ENCODE data around the gene SPEF2.

Gene SPEF2

DNA sequence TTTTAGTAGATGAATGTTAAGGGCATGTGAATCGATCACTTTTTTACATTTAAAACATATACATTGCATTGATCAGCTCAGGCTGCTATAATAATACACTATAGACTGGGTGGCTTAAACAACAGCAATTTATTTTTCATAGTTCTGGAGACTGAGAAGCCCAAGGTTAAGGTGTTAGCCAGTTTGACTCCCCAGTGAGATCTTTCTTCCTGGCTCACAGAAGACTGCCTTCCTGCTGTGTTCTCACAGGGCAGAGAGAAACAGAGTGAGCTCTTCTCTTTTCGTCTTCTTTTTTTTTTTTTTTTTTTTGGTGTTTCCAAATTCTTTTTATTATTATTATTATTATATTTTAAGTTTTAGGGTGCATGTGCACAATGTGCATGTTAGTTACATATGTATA is 56.4 kb downstream of the SPEF2 start:
- DNase-seq, result no peak
- Histone ChIP-seq H3K14ac (ENCODE audit: low read length in 2 of 2) (no peak overlapping the region), H2AK5ac (ENCODE audit: low read length, severe bottlenecking) (no peak overlapping the region), H3K9me3 (ENCODE audit: control insufficient read depth, low read length) (no peaks in the 10 kb centered on the region), H2BK120ac (ENCODE audit: low read depth, low read length) (no peak overlapping the region), H3K79me1 (replicated peaks; ENCODE audit: low read length, poor library complexity, severe bottlenecking) (no peaks in the 10 kb centered on the region), H3K23ac (ENCODE audit: low read length in 2 of 2) (no peak overlapping the region), H3K4ac (ENCODE audit: low read depth in 1 of 2, low read length in 2 of 2) (no peak overlapping the region), H3K27ac (ENCODE audit: low read length, poor library complexity, severe bottlenecking) (no peak overlapping the region), H3K27me3 (ENCODE audit: control insufficient read depth in 1 of 2, insufficient read depth in 1 of 2, low read length in 2 of 2) (no peaks in the 10 kb centered on the region), H3K4me3 (ENCODE audit: insufficient read depth in 1 of 2, low read depth in 1 of 2, low read length in 2 of 2) (no peak overlapping the region), H2BK5ac (ENCODE audit: low read depth, low read length, poor library complexity, severe bottlenecking) (no peak overlapping the region), H3K4me2 (ENCODE audit: low read length, poor library complexity, severe bottlenecking) (no peak overlapping the region), H3K9ac (ENCODE audit: low read length) (no peak overlapping the region), H4K8ac (ENCODE audit: low read length) (no peak overlapping the region), H2BK15ac (ENCODE audit: low read depth, poor library complexity, severe bottlenecking) (no peak overlapping the region), H2AFZ (ENCODE audit: low read depth, low read length) (no peak overlapping the region), H3K36me3 (ENCODE audit: control insufficient read depth in 1 of 2, insufficient read depth in 2 of 2, low read depth in 1 of 2, low read length in 2 of 2) (no peaks in the 10 kb centered on the region), H2BK12ac (ENCODE audit: low read length in 2 of 2) (no peak overlapping the region), H3K18ac (ENCODE audit: low read depth in 1 of 2, low read length in 2 of 2) (no peak overlapping the region), H3K4me1 (ENCODE audit: control insufficient read depth, insufficient read depth, low read depth, low read length) (no peaks in the 10 kb centered on the region), H4K91ac (ENCODE audit: low read length) (no peak overlapping the region)
- WGBS, result no CpG with 5 or more reads among the region's 2 CpGs

DNA sequence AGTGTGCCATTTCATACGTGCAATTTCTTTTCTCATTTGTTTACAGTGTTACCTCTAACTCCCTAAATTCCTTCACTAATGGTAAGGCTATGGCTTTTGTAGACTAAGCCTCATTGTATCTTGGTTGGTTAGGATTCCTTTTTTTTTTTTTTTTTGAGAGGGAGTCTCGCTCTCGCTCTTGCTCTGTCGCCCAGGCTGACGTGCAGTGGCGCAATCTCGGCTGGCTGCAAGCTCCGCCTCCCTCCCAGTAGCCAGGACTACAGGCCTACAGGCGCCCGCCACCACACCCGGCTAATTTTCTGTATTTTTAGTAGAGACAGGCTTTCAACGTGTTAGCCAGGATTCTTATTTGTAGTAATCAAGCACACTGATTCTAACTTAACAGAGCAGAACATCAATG is 57.7 kb downstream of the SPEF2 start:
- H2AFZ ChIP-seq (ENCODE audit: low read depth, low read length), result no peak overlapping the region
- no peak overlapping the region for H2BK5ac ChIP-seq (ENCODE audit: low read depth, low read length, poor library complexity, severe bottlenecking)
- H3K4me1 ChIP-seq (ENCODE audit: control insufficient read depth, insufficient read depth, low read depth, low read length), result no peaks in the 10 kb centered on the region
- no peak overlapping the region for H3K18ac ChIP-seq (ENCODE audit: low read depth in 1 of 2, low read length in 2 of 2)
- H2BK15ac ChIP-seq (ENCODE audit: low read depth, poor library complexity, severe bottlenecking), result no peak overlapping the region
- no peak for DNase-seq
- H4K8ac ChIP-seq (ENCODE audit: low read length), result no peak overlapping the region
- no peak overlapping the region for H3K4me3 ChIP-seq (ENCODE audit: insufficient read depth in 1 of 2, low read depth in 1 of 2, low read length in 2 of 2)
- H3K79me1 ChIP-seq (replicated peaks; ENCODE audit: low read length, poor library complexity, severe bottlenecking), result no peaks in the 10 kb centered on the region
- H2BK120ac ChIP-seq (ENCODE audit: low read depth, low read length), result no peak overlapping the region
- no peak overlapping the region for H3K27ac ChIP-seq (ENCODE audit: low read length, poor library complexity, severe bottlenecking)
- no peak overlapping the region for H4K91ac ChIP-seq (ENCODE audit: low read length)
- no peak overlapping the region for H3K4ac ChIP-seq (ENCODE audit: low read depth in 1 of 2, low read length in 2 of 2)
- H3K9me3 ChIP-seq (ENCODE audit: control insufficient read depth, low read length), result no peaks in the 10 kb centered on the region
- no peaks in the 10 kb centered on the region for H3K27me3 ChIP-seq (ENCODE audit: control insufficient read depth in 1 of 2, insufficient read depth in 1 of 2, low read length in 2 of 2)
- H2BK12ac ChIP-seq (ENCODE audit: low read length in 2 of 2), result no peak overlapping the region
- no peaks in the 10 kb centered on the region for H3K36me3 ChIP-seq (ENCODE audit: control insufficient read depth in 1 of 2, insufficient read depth in 2 of 2, low read depth in 1 of 2, low read length in 2 of 2)
- H3K23ac ChIP-seq (ENCODE audit: low read length in 2 of 2), result no peak overlapping the region
- H3K9ac ChIP-seq (ENCODE audit: low read length), result no peak overlapping the region
- H3K4me2 ChIP-seq (ENCODE audit: low read length, poor library complexity, severe bottlenecking), result no peak overlapping the region
- WGBS, result 94% methylated on average over 7 of the region's 12 CpGs
- H2AK5ac ChIP-seq (ENCODE audit: low read length, severe bottlenecking), result no peak overlapping the region
- no peak overlapping the region for H3K14ac ChIP-seq (ENCODE audit: low read length in 2 of 2)

DNA sequence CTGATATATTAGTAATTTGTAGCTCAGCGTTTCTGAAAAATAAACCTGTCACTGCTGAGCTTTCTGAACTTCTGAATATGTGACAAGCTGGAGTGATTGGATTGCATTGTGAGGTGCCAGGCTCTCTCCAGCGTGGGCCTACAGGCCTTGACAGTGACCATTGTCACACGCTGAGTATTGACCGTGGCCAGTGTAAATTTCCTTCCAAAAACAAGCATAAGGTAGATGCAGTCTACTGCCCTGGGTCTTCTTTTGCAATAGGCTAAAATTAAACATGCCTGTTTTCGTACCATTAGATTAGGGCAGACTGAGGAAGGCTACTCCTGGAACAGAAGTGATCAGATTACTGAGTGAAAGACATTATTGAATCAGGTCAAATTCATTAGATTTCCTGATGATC is 60.2 kb downstream of the SPEF2 start:
- Histone ChIP-seq H2AFZ (ENCODE audit: low read depth, low read length) (no peak overlapping the region), H3K4me1 (ENCODE audit: control insufficient read depth, insufficient read depth, low read depth, low read length) (no peaks in the 10 kb centered on the region)
- 88% methylated on average over 5 of the region's 5 CpGs for WGBS

DNA sequence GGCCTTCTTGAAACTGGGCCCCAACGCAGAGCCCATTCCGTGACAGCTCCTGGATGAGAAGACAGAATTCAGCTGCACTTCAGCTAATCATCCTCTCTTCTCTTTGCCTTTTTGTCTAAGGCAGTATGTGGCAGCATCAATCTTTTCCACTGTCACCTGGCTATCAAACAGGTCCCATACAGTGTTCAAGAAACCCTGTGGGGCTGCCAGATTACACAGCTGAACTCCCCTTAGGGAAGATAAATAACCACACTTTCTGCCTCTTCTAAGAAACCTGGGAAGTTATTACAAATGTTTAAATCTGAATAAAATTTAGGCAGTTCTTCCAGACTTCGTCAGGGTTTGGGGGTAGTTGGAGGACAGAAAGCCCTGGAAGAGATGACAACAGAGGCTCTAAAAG is 61.0 kb downstream of the SPEF2 start:
- Histone ChIP-seq H2AFZ (ENCODE audit: low read depth, low read length) (no peak overlapping the region), H2BK15ac (ENCODE audit: low read depth, poor library complexity, severe bottlenecking) (no peak overlapping the region), H3K9ac (ENCODE audit: low read length) (no peak overlapping the region), H4K8ac (ENCODE audit: low read length) (no peak overlapping the region), H3K18ac (ENCODE audit: low read depth in 1 of 2, low read length in 2 of 2) (no peak overlapping the region), H3K27me3 (ENCODE audit: control insufficient read depth in 1 of 2, insufficient read depth in 1 of 2, low read length in 2 of 2) (no peaks in the 10 kb centered on the region), H3K23ac (ENCODE audit: low read length in 2 of 2) (no peak overlapping the region), H3K4me2 (ENCODE audit: low read length, poor library complexity, severe bottlenecking) (no peak overlapping the region), H2BK12ac (ENCODE audit: low read length in 2 of 2) (no peak overlapping the region), H3K79me1 (replicated peaks; ENCODE audit: low read length, poor library complexity, severe bottlenecking) (no peaks in the 10 kb centered on the region), H4K91ac (ENCODE audit: low read length) (no peak overlapping the region), H3K9me3 (ENCODE audit: control insufficient read depth, low read length) (no peaks in the 10 kb centered on the region), H3K14ac (ENCODE audit: low read length in 2 of 2) (no peak overlapping the region), H2BK120ac (ENCODE audit: low read depth, low read length) (no peak overlapping the region), H2BK5ac (ENCODE audit: low read depth, low read length, poor library complexity, severe bottlenecking) (no peak overlapping the region), H3K36me3 (ENCODE audit: control insufficient read depth in 1 of 2, insufficient read depth in 2 of 2, low read depth in 1 of 2, low read length in 2 of 2) (no peaks in the 10 kb centered on the region), H2AK5ac (ENCODE audit: low read length, severe bottlenecking) (no peak overlapping the region), H3K4me3 (ENCODE audit: insufficient read depth in 1 of 2, low read depth in 1 of 2, low read length in 2 of 2) (no peak overlapping the region), H3K4ac (ENCODE audit: low read depth in 1 of 2, low read length in 2 of 2) (no peak overlapping the region), H3K4me1 (ENCODE audit: control insufficient read depth, insufficient read depth, low read depth, low read length) (no peaks in the 10 kb centered on the region), H3K27ac (ENCODE audit: low read length, poor library complexity, severe bottlenecking) (no peak overlapping the region)
- WGBS, result 54% methylated on average over 3 of the region's 3 CpGs
- no peak for DNase-seq

More for the DNA sequence above, 60.2 kb downstream of the SPEF2 start:
- Histone ChIP-seq H3K4me3 (ENCODE audit: insufficient read depth in 1 of 2, low read depth in 1 of 2, low read length in 2 of 2) (no peak overlapping the region), H3K79me1 (replicated peaks; ENCODE audit: low read length, poor library complexity, severe bottlenecking) (no peaks in the 10 kb centered on the region), H3K4ac (ENCODE audit: low read depth in 1 of 2, low read length in 2 of 2) (no peak overlapping the region), H2BK5ac (ENCODE audit: low read depth, low read length, poor library complexity, severe bottlenecking) (no peak overlapping the region), H3K9me3 (ENCODE audit: control insufficient read depth, low read length) (no peaks in the 10 kb centered on the region), H3K27me3 (ENCODE audit: control insufficient read depth in 1 of 2, insufficient read depth in 1 of 2, low read length in 2 of 2) (no peaks in the 10 kb centered on the region), H2BK120ac (ENCODE audit: low read depth, low read length) (no peak overlapping the region), H3K23ac (ENCODE audit: low read length in 2 of 2) (no peak overlapping the region), H3K4me2 (ENCODE audit: low read length, poor library complexity, severe bottlenecking) (no peak overlapping the region), H4K8ac (ENCODE audit: low read length) (no peak overlapping the region), H3K14ac (ENCODE audit: low read length in 2 of 2) (no peak overlapping the region), H2AK5ac (ENCODE audit: low read length, severe bottlenecking) (no peak overlapping the region), H4K91ac (ENCODE audit: low read length) (no peak overlapping the region), H2BK12ac (ENCODE audit: low read length in 2 of 2) (no peak overlapping the region), H3K27ac (ENCODE audit: low read length, poor library complexity, severe bottlenecking) (no peak overlapping the region), H3K18ac (ENCODE audit: low read depth in 1 of 2, low read length in 2 of 2) (no peak overlapping the region), H3K36me3 (ENCODE audit: control insufficient read depth in 1 of 2, insufficient read depth in 2 of 2, low read depth in 1 of 2, low read length in 2 of 2) (no peaks in the 10 kb centered on the region), H2BK15ac (ENCODE audit: low read depth, poor library complexity, severe bottlenecking) (no peak overlapping the region), H3K9ac (ENCODE audit: low read length) (no peak overlapping the region)
- DNase-seq, result no peak

All from mesenchymal stem cell (in vitro differentiated cells and primary cell).